Measurements from ENCODE around the gene BST1. TPM values are rescaled to one million over a fixed set of nuclear protein-coding genes. Genes with fewer than 3 reads are reported as not detected.

BST1 gene
- total and polyA plus RNA-seq, 2 donors (not counting 3 experiments of a cell fraction or from before 2014, with no cell fraction given) = 10.7 to 14.0 TPM

GRCh38 chr4:15771216-15772058 is 68.6 kb downstream of the BST1 start:
- Histone ChIP-seq H3K27ac (ENCODE audit: insufficient read depth, low read depth, low read length) (no peak overlapping the region), H3K27me3 (ENCODE audit: control insufficient read depth in 2 of 2, insufficient read depth in 2 of 2, low read length in 2 of 2) (peaks cover 23 to 27% of the 10 kb centered on the region in 2 experiments), H3K9me3 (replicated peaks; ENCODE audit: control insufficient read depth, insufficient read depth, low read length) (no peaks in the 10 kb centered on the region), H3K9ac (replicated peaks; ENCODE audit: extremely low read depth, insufficient read depth, low read length) (no peak overlapping the region), H4K20me1 (replicated peaks; ENCODE audit: control insufficient read depth, extremely low read depth, insufficient read depth, low read length) (no peaks in the 10 kb centered on the region), H3K4me1 (ENCODE audit: control insufficient read depth, extremely low read depth, insufficient read depth, low read length) (no peaks in the 10 kb centered on the region), H3K4me2 (ENCODE audit: insufficient read depth, low read length) (no peak overlapping the region), H2AFZ (ENCODE audit: low read depth, low read length) (no peak overlapping the region), H3K79me2 (ENCODE audit: control insufficient read depth, insufficient read depth, low read length) (no peaks in the 10 kb centered on the region), H3K36me3 (ENCODE audit: control insufficient read depth in 2 of 2, extremely low read depth in 1 of 2, insufficient read depth in 2 of 2, low read length in 2 of 2) (no peaks in the 10 kb centered on the region), H3K4me3 (replicated peaks in 1 of 3; ENCODE audit: insufficient read depth in 1 of 3, low read depth in 1 of 3, low read length in 3 of 3) (no peak overlapping the region), H3K9me1 (replicated peaks; ENCODE audit: control insufficient read depth, extremely low read depth, insufficient read depth, low read length) (no peaks in the 10 kb centered on the region)
- ChIA-PET CTCF (no interaction called here), POLR2A (no interaction called here)
- TF ChIP-seq GATA2 (IDR thresholded peaks at IDR 0.05; ENCODE audit: insufficient read depth, insufficient read length, low read depth, low read length) (no peak), POLR2AphosphoS5 (IDR thresholded peaks at IDR 0.05; ENCODE audit: insufficient read depth, low read depth, low read length) (no peak), JUN (IDR thresholded peaks at IDR 0.05; ENCODE audit: borderline replicate concordance, insufficient read depth, insufficient read length, low read depth) (no peak), MYC (IDR thresholded peaks at IDR 0.05; ENCODE audit: low read depth, low read length) (no peak), FOS (IDR thresholded peaks at IDR 0.05; ENCODE audit: borderline replicate concordance, insufficient read depth, low read length) (no peak), EZH2 (IDR thresholded peaks at IDR 0.05; ENCODE audit: borderline replicate concordance, low read depth, low read length, severe bottlenecking) (no peak), POLR2A (IDR thresholded peaks at IDR 0.05; ENCODE audit: low read depth, low read length) (no peak)
- TF ChIP-seq, protein P1, sequence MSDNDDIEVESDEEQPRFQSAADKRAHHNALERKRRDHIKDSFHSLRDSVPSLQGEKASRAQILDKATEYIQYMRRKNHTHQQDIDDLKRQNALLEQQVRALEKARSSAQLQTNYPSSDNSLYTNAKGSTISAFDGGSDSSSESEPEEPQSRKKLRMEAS (IDR thresholded peaks at IDR 0.05; ENCODE audit: insufficient read depth, insufficient read length) = no peak
- TF ChIP-seq, protein P2, sequence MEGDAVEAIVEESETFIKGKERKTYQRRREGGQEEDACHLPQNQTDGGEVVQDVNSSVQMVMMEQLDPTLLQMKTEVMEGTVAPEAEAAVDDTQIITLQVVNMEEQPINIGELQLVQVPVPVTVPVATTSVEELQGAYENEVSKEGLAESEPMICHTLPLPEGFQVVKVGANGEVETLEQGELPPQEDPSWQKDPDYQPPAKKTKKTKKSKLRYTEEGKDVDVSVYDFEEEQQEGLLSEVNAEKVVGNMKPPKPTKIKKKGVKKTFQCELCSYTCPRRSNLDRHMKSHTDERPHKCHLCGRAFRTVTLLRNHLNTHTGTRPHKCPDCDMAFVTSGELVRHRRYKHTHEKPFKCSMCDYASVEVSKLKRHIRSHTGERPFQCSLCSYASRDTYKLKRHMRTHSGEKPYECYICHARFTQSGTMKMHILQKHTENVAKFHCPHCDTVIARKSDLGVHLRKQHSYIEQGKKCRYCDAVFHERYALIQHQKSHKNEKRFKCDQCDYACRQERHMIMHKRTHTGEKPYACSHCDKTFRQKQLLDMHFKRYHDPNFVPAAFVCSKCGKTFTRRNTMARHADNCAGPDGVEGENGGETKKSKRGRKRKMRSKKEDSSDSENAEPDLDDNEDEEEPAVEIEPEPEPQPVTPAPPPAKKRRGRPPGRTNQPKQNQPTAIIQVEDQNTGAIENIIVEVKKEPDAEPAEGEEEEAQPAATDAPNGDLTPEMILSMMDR (IDR thresholded peaks at IDR 0.05; ENCODE audit: extremely low read depth in 1 of 2, insufficient read depth in 1 of 2, low read depth in 1 of 2, low read length in 2 of 2) = no peak
- no TSS peak for BruUV-seq (replicated peaks)
- no peak for DNase-seq (ENCODE audit: low read depth, low spot score)
- intact Hi-C loops (cut with micrococcal nuclease) = no loop called here
- dilution Hi-C loops (cut with MboI; ENCODE audit: extremely low pct_ligation_motif_present, low sequenced_read_pairs) = no loop called here
- FAIRE-seq = no peak
